Pons (tissue), 1 donor: Measurements from ENCODE around the gene TRIM5.
A peak's percentile ranks its signal among the peaks of the same experiment; 100 is the strongest.

Source experiments
- DNase-seq: peaks from one replicate; pipeline ENCODE4 v3.0.0-alpha.2; 2016; ENCODE audit warnings: low spot score

TRIM5 gene

GRCh38 chr11:5624489-5625279 lies 60.2 kb downstream of the TRIM5 start, which contains the start of gene TRIM34:
Gene TRIM34, plus strand, starts transcription at chr11:5625001. Its CDS starts 7,331 bp downstream, at chr11:5632332.
- peak; percentile 83 for DNase-seq

GRCh38 chr11:5622802-5623201 lies 62.1 kb downstream of the TRIM5 start:
- DNase-seq, result no peak

GRCh38 chr11:5621580-5621979 lies 63.3 kb downstream of the TRIM5 start:
- DNase-seq, result no peak

- no peak for DNase-seq
Observed at GRCh38 chr11:5620651-5621521, 64.0 kb downstream of the TRIM5 start.

- no peak for DNase-seq
Observed at GRCh38 chr11:5618807-5619206, 66.1 kb downstream of the TRIM5 start.
